Astrocyte of the cerebellum (primary cell): ENCODE results near the gene CHD5.

Source experiments
- DNase-seq: peaks from one replicate; pipeline ENCODE4 v3.0.0-alpha.2; 2011; ENCODE audit warnings: low read depth
- H3K4me3 ChIP-seq: 2 replicates; pipeline ENCODE4 v1.5.1; 2011; ENCODE audit warnings: mild to moderate bottlenecking, low read depth, low read length, moderate library complexity
- CTCF ChIP-seq: IDR thresholded peaks from 2 replicates; pipeline ENCODE4 v1.5.1; 2012; ENCODE audit warnings: low read length, low read depth, moderate library complexity, mild to moderate bottlenecking; ENCODE audit errors: missing control alignments
- in situ Hi-C: cut with HindIII; loops from 2 replicates; pipeline ENCODE4 v1.10.0; 2017; ENCODE audit warnings: low sequenced_read_pairs

CHD5 gene

DNA sequence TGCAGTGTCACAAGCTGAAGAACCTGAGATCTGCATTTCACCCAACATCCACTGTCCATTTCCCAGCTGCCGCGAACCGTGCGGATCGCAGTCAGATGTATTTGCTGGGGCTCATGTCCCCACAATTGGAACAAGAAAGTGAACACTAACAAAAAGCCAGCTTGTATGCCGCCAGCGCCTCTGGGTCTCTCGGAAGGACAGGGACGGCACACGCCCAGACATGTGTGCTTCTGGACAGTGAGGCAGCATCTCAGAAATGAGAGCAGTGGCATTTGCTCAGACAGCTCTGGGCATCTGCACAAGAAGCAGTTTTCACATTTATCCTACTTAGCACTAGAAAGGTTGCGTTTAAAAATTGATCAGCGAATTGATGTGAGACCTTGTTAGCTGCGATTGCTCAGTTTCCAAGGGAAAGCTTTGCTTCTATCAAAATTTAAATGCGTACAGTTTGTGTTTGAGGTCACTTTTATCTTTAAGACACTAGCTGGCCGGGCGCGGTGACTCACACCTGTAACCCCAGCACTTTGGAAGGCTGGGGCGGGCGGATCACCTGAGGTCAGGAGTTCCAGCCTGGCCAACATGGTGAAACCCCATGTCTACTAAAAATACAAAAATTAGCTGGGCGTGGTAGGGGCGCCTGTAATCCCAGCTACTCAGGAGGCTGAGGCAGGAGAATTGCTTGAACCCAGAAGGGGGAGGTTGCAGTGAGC is 105.8 kb downstream of the CHD5 start:
- in situ Hi-C loops, result no loop called here
- no peak for TF ChIP-seq CTCF
- no peak for DNase-seq
- H3K4me3 ChIP-seq, result no peak overlapping the region

- TF ChIP-seq CTCF, result no peak
- H3K4me3 ChIP-seq, result no peak overlapping the region
- in situ Hi-C loops, result no loop called here
- no peak for DNase-seq
These were observed 106.6 kb downstream of the CHD5 start for GRCh38 chr1:6073480-6074053.

DNA sequence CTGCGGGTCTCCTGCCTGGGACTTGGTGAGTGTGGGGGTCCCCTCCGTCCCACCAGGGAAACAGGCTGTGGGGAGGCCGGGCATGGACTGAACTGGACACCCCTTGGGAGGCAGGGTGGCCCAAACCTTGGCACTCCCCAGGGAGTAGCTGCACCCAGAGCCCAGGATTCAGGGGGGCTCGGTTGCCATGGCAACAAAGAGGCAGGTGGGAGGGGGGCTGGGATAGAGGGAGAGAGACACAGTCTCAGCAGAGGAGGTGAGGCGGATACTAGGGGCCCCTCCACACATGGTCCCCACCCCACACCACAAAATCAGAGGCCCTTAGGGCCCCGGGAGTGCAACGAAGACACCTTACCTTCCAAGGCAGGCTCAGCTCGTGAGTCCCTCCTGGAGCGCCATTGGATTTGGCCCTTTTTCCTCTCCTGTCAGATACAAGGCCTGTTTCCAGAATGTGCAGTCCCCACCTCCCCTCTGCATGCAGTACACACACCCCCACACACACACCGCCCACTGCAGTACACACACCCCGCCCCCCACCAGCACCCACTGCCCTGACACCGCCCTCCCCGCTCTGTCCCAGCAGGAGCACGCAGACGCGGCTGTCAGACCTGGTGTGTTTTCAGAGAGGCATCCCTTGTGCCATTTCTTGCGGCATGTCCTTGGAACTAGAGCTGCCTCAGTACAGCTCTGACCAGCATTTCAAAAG is 107.2 kb downstream of the CHD5 start:
- no peak for TF ChIP-seq CTCF
- DNase-seq, result no peak
- in situ Hi-C loops, result no loop called here
- H3K4me3 ChIP-seq, result no peak overlapping the region

- DNase-seq, result no peak
- TF ChIP-seq CTCF, result no peak
- no peak overlapping the region for H3K4me3 ChIP-seq
- in situ Hi-C loops, result no loop called here
These were observed 108.9 kb downstream of the CHD5 start for GRCh38 chr1:6071219-6071618.

DNA sequence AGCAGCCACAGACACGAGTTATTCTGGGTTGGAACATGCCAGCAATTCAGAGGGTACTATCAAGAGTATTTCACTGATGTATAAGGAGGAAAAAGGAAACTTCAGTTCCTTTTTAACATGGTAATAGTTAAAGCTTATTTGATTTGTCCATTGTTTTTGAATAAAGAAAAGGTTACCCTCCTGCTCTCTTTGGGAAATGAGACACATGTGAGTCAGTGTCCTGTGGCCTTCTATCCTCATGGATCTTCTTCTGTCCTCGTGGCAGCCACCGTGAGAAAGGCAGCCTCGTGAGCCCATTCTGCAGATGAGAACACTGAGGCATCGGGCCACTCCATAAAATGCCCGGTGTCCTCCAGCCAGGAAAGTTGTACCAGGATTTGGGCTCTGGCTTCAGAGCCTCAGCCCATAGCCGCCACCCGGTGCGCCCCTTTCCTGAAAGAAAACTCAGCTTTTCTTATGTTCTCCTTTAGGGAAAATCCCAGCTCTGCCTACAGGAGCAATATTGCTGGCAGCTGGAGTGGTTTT is 109.6 kb downstream of the CHD5 start:
- TF ChIP-seq CTCF, result no peak
- no peak overlapping the region for H3K4me3 ChIP-seq
- DNase-seq, result no peak
- in situ Hi-C loops, result no loop called here

GRCh38 chr1:6069573-6069972 is 110.5 kb downstream of the CHD5 start:
- in situ Hi-C loops, result no loop called here
- no peak for DNase-seq
- no peak overlapping the region for H3K4me3 ChIP-seq
- TF ChIP-seq CTCF, result no peak
